GM23338 (cell line): Measurements from ENCODE around the gene CCDC24. TPM values are rescaled to one million over a fixed set of nuclear protein-coding genes. Genes with fewer than 3 reads are reported as not detected.
A peak's percentile ranks its signal among the peaks of the same experiment; 100 is the strongest.

Source experiments
- ATAC-seq: fragments of 200-7000 bp; cut with Tn5 transposase; 3 replicates; pipeline ENCODE4 v1.9.1; 2020
- DNase-seq: peaks from one replicate; pipeline ENCODE4 v3.0.0-alpha.2; 2015; ENCODE audit warnings: low spot score
- H2AFZ ChIP-seq: fragments of 200-600 bp; sonication (generic); 2 replicates; pipeline ENCODE4 v1.8.0; 2016; ENCODE audit warnings: antibody characterized with exemption, mild to moderate bottlenecking, moderate library complexity
- H3F3A ChIP-seq: fragments of 200-600 bp; sonication (generic); replicated peaks from 2 replicates; pipeline ENCODE4 v1.8.0; 2017; ENCODE audit warnings: antibody characterized with exemption, mixed run types, low read depth
- H3K27ac ChIP-seq: fragments of 200-600 bp; sonication (generic); 2 replicates; pipeline ENCODE4 v1.6.1; 2016; ENCODE audit warnings: low read depth
- H3K27me3 ChIP-seq: fragments of 200-600 bp; sonication (generic); 2 replicates; pipeline ENCODE4 v1.8.0; 2016; ENCODE audit warnings: mild to moderate bottlenecking, mixed run types, moderate library complexity; ENCODE audit not compliant: insufficient read depth
- H3K36me3 ChIP-seq: fragments of 200-600 bp; sonication (generic); 2 replicates; pipeline ENCODE4 v1.8.0; 2016; ENCODE audit warnings: mild to moderate bottlenecking; ENCODE audit not compliant: insufficient read depth
- H3K4me1 ChIP-seq: fragments of 200-600 bp; sonication (generic); 2 replicates; pipeline ENCODE4 v1.8.0; 2016; ENCODE audit warnings: mild to moderate bottlenecking, moderate library complexity; ENCODE audit not compliant: insufficient read depth
- H3K4me2 ChIP-seq: fragments of 200-600 bp; sonication (generic); 2 replicates; pipeline ENCODE4 v1.7.1; 2017; ENCODE audit warnings: mixed run types
- H3K4me3 ChIP-seq: fragments of 200-600 bp; sonication (generic); 2 replicates; pipeline ENCODE4 v1.6.1; 2016; ENCODE audit warnings: mixed run types
- H3K79me2 ChIP-seq: fragments of 200-600 bp; sonication (generic); replicated peaks from 2 replicates; pipeline ENCODE4 v1.8.0; 2017; ENCODE audit warnings: mild to moderate bottlenecking; ENCODE audit not compliant: insufficient read depth
- H3K9me2 ChIP-seq: fragments of 200-600 bp; sonication (generic); 2 replicates; pipeline ENCODE4 v1.8.0; 2017; ENCODE audit not compliant: insufficient read depth
- H4K20me1 ChIP-seq: fragments of 200-600 bp; sonication (generic); replicated peaks from 2 replicates; pipeline ENCODE4 v1.8.0; 2017; ENCODE audit warnings: mild to moderate bottlenecking; ENCODE audit not compliant: insufficient read depth
- H3K27ac Mint-ChIP-seq: 2 replicates; pipeline ENCODE4 v1.8.0; 2020; ENCODE audit warnings: inconsistent platforms, mild to moderate bottlenecking, moderate library complexity, mixed read lengths
- H3K27me3 Mint-ChIP-seq: 3 replicates; pipeline ENCODE4 v1.8.0; 2022; ENCODE audit warnings: low read depth, mild to moderate bottlenecking, moderate library complexity, mixed read lengths, inconsistent platforms; ENCODE audit not compliant: insufficient read depth, poor library complexity
- H3K36me3 Mint-ChIP-seq: 3 replicates; pipeline ENCODE4 v1.8.0; 2021; ENCODE audit warnings: low read depth, mild to moderate bottlenecking, inconsistent platforms, moderate library complexity, mixed read lengths
- H3K4me1 Mint-ChIP-seq: 3 replicates; pipeline ENCODE4 v1.8.0; 2020; ENCODE audit warnings: mild to moderate bottlenecking, inconsistent platforms, mixed read lengths
- H3K4me3 Mint-ChIP-seq: 3 replicates; pipeline ENCODE4 v1.8.0; 2021; ENCODE audit warnings: moderate library complexity, mild to moderate bottlenecking, inconsistent platforms, mixed read lengths
- H3K9me3 Mint-ChIP-seq: 3 replicates; pipeline ENCODE4 v1.8.0; 2020; ENCODE audit warnings: moderate library complexity, mild to moderate bottlenecking, inconsistent platforms, mixed read lengths
- CREB1 ChIP-seq: fragments of 250-450 bp; sonication (Bioruptor Pico); IDR thresholded peaks from 2 replicates; pipeline ENCODE4 v1.5.0; 2020; ENCODE audit warnings: low read depth, mild to moderate bottlenecking, moderate library complexity
- EZH2phosphoT487 ChIP-seq: fragments of 200-600 bp; sonication (generic); IDR thresholded peaks from one replicate; pipeline ENCODE4 v1.8.1; 2018; ENCODE audit warnings: antibody characterized with exemption; ENCODE audit not compliant: unreplicated experiment
- NANOG ChIP-seq: IDR thresholded peaks from 2 replicates; pipeline ENCODE4 v1.6.1; 2016; ENCODE audit warnings: antibody characterized with exemption, borderline replicate concordance
- POLR2AphosphoS5 ChIP-seq: IDR thresholded peaks from 2 replicates; pipeline ENCODE4 v1.6.1; 2016; ENCODE audit warnings: antibody characterized with exemption, low read depth
- ZNF114 ChIP-seq: fragments of 250-450 bp; sonication (Bioruptor Pico); IDR thresholded peaks from 2 replicates; pipeline ENCODE4 v1.5.0; 2020; ENCODE audit warnings: mild to moderate bottlenecking, moderate library complexity
- polyA plus RNA-seq: library from polyadenylated mRNA; unstranded; fragments of >200 nt; fragmentation: Nextera tagmentation; extraction: Ambion mirVana; gene quantifications from 2 replicates; pipeline ENCODE4 v1.2.1, GENCODE V29; 2016
- total RNA-seq: library from RNA; depleted of rRNA; stranded (reverse); fragments of >200 nt; shearing (Covaris generic); gene quantifications from 2 replicates; pipeline ENCODE4 v1.2.3, GENCODE V29; 2014
- TF ChIP-seq, protein P1 (sequence below): fragments of 250-450 bp; sonication (Bioruptor Pico); IDR thresholded peaks from 2 replicates; pipeline ENCODE4 v1.5.0; 2020; ENCODE audit warnings: mild to moderate bottlenecking, moderate library complexity
- TF ChIP-seq, protein P2 (sequence below), 2 experiments: fragments of 200-600 bp in 1 of 2; sonication (generic) in 1 of 2; conservative IDR thresholded peaks; 2 replicates each; pipeline versions ENCODE4 v1.5.1 to v1.6.1; 2016 to 2017; ENCODE audit warnings: antibody characterized with exemption in 2 of 2, low read depth in 2 of 2, mild to moderate bottlenecking in 2 of 2, moderate library complexity in 1 of 2

CCDC24 gene
- total and polyA plus RNA-seq, 2 experiments from 2014 or later, result 8.3 to 17.2 TPM

DNA sequence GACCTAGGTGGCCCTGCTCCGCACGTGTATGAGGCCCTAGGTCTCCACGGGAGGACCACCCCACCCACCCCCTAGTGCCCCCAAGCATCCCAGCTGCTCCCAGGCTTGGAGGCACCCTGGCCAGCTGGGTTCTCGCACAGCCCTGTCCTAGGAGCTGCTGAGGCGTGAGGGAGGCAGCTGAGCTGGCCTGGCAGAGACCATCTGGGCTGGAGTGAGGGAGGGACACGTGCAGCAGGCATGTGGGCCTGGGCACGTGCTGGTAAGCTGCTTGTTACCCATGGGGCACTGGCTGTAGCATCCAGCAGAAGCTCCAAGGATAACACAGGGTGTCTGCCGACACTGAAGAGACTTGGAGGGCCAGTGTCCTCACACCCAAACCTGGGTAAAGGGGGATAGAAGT lies 29.8 kb downstream of the CCDC24 start (continued):
- TF ChIP-seq, protein P1, sequence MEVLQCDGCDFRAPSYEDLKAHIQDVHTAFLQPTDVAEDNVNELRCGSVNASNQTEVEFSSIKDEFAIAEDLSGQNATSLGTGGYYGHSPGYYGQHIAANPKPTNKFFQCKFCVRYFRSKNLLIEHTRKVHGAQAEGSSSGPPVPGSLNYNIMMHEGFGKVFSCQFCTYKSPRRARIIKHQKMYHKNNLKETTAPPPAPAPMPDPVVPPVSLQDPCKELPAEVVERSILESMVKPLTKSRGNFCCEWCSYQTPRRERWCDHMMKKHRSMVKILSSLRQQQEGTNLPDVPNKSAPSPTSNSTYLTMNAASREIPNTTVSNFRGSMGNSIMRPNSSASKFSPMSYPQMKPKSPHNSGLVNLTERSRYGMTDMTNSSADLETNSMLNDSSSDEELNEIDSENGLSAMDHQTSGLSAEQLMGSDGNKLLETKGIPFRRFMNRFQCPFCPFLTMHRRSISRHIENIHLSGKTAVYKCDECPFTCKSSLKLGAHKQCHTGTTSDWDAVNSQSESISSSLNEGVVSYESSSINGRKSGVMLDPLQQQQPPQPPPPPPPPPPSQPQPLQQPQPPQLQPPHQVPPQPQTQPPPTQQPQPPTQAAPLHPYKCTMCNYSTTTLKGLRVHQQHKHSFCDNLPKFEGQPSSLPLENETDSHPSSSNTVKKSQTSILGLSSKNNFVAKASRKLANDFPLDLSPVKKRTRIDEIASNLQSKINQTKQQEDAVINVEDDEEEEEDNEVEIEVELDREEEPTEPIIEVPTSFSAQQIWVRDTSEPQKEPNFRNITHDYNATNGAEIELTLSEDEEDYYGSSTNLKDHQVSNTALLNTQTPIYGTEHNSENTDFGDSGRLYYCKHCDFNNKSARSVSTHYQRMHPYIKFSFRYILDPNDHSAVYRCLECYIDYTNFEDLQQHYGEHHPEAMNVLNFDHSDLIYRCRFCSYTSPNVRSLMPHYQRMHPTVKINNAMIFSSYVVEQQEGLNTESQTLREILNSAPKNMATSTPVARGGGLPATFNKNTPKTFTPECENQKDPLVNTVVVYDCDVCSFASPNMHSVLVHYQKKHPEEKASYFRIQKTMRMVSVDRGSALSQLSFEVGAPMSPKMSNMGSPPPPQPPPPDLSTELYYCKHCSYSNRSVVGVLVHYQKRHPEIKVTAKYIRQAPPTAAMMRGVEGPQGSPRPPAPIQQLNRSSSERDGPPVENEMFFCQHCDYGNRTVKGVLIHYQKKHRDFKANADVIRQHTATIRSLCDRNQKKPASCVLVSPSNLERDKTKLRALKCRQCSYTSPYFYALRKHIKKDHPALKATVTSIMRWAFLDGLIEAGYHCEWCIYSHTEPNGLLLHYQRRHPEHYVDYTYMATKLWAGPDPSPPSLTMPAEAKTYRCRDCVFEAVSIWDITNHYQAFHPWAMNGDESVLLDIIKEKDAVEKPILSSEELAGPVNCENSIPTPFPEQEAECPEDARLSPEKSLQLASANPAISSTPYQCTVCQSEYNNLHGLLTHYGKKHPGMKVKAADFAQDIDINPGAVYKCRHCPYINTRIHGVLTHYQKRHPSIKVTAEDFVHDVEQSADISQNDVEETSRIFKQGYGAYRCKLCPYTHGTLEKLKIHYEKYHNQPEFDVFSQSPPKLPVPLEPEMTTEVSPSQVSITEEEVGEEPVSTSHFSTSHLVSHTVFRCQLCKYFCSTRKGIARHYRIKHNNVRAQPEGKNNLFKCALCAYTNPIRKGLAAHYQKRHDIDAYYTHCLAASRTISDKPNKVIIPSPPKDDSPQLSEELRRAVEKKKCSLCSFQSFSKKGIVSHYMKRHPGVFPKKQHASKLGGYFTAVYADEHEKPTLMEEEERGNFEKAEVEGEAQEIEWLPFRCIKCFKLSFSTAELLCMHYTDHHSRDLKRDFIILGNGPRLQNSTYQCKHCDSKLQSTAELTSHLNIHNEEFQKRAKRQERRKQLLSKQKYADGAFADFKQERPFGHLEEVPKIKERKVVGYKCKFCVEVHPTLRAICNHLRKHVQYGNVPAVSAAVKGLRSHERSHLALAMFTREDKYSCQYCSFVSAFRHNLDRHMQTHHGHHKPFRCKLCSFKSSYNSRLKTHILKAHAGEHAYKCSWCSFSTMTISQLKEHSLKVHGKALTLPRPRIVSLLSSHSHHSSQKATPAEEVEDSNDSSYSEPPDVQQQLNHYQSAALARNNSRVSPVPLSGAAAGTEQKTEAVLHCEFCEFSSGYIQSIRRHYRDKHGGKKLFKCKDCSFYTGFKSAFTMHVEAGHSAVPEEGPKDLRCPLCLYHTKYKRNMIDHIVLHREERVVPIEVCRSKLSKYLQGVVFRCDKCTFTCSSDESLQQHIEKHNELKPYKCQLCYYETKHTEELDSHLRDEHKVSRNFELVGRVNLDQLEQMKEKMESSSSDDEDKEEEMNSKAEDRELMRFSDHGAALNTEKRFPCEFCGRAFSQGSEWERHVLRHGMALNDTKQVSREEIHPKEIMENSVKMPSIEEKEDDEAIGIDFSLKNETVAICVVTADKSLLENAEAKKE, result no peak
- TF ChIP-seq EZH2phosphoT487, result no peak

DNA sequence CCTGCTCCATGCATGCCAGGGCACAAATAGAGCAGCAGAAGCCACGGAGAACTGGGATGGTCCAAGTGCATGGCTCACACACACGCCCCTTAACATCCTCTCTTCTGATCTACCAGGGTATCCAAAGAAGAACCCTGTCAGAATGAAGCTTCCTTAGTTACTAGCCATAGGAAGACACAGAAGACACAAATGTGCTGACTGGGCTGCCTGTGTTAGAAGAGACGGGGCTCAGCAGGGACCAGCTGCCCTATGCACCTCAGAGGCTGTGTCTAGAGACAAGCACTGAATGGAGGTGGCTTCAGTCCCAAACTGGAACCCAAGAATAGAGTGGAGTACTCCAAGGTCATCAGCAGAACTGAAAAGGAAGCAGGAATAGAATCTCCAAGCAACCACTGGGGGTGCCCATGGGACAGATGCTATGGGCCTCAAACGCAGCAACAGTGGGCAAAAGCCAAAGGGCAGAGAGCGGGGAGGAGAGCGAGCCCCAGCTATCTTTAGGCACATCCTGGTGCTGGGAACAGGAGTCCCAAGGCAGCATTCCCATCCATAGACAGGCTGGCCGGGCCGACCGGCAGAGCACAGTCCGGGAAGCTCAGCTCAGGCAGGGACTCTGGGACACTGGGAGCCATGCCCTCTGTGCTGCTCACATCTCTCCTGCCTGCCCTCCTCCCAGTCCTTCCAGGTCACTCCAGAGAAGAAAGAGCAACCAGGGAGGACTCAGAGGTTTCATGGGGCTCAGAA lies 30.4 kb downstream of the CCDC24 start:
- no peak overlapping the region for H2AFZ ChIP-seq
- no peaks in the 10 kb centered on the region for H3K27me3 ChIP-seq
- no peak overlapping the region for H3K4me3 ChIP-seq
- DNase-seq (no peak), ATAC-seq (peak; percentile 11; the same call in 2 of the 3 replicates)
- H3K27ac ChIP-seq, result no peak overlapping the region
- no peaks in the 10 kb centered on the region for H3K9me2 ChIP-seq
- no peak overlapping the region for H3K4me2 ChIP-seq
- H4K20me1 ChIP-seq, result no peaks in the 10 kb centered on the region; the same call in 1 of the 2 replicates
- no peak overlapping the region for H3K4me3 Mint-ChIP-seq
- peaks cover 12% of the 10 kb centered on the region for H3K79me2 ChIP-seq
- H3K27me3 Mint-ChIP-seq, result peaks cover 5% of the 10 kb centered on the region
- H3K36me3 Mint-ChIP-seq, result peaks cover 53% of the 10 kb centered on the region
- H3K9me3 Mint-ChIP-seq, result no peaks in the 10 kb centered on the region
- H3K4me1 ChIP-seq, result peaks cover 5% of the 10 kb centered on the region; the same call in 1 of the 2 replicates
- H3K4me1 Mint-ChIP-seq, result peaks cover 17% of the 10 kb centered on the region; the same call in 2 of the 3 replicates
- no peak overlapping the region for H3K27ac Mint-ChIP-seq
- no peaks in the 10 kb centered on the region for H3K36me3 ChIP-seq
- no peaks in the 10 kb centered on the region for H3F3A ChIP-seq
- TF ChIP-seq POLR2AphosphoS5 (no peak), NANOG (no peak), ZNF114 (CRISPR knock-in tag) (no peak), CREB1 (CRISPR knock-in tag) (no peak)
- TF ChIP-seq, protein P2, sequence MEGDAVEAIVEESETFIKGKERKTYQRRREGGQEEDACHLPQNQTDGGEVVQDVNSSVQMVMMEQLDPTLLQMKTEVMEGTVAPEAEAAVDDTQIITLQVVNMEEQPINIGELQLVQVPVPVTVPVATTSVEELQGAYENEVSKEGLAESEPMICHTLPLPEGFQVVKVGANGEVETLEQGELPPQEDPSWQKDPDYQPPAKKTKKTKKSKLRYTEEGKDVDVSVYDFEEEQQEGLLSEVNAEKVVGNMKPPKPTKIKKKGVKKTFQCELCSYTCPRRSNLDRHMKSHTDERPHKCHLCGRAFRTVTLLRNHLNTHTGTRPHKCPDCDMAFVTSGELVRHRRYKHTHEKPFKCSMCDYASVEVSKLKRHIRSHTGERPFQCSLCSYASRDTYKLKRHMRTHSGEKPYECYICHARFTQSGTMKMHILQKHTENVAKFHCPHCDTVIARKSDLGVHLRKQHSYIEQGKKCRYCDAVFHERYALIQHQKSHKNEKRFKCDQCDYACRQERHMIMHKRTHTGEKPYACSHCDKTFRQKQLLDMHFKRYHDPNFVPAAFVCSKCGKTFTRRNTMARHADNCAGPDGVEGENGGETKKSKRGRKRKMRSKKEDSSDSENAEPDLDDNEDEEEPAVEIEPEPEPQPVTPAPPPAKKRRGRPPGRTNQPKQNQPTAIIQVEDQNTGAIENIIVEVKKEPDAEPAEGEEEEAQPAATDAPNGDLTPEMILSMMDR (conservative IDR thresholded peaks at IDR 0.05; ENCODE audit: low read depth in 2 of 2), result no peak
- TF ChIP-seq, protein P1, result no peak
